Heart left ventricle (tissue), 16 donors: Measurements from ENCODE around the gene STYXL2. TPM values are rescaled to one million over a fixed set of nuclear protein-coding genes. Genes with fewer than 3 reads are reported as not detected.

ENCODE experiments used
- ATAC-seq, 4 donors: fragments of 200-7000 bp; cut with Tn5 transposase; one replicate each; pipeline ENCODE4 v1.9.1; 2020 to 2022; ENCODE audit warnings: moderate library complexity in 4 of 4, mild to moderate bottlenecking in 3 of 4, moderate number of reproducible peaks in 1 of 4
- DNase-seq, 5 donors: peaks; one replicate each; pipeline ENCODE4 v3.0.0-alpha.2; 2020
- H3K27ac ChIP-seq, 12 donors: fragments of 200-600 bp; sonication (generic) in 4 of 12; one replicate each; pipeline versions ENCODE4 v1.5.0 to v1.8.0; 2016 to 2022; ENCODE audit warnings: mild to moderate bottlenecking in 2 of 12
- H3K27me3 ChIP-seq, 9 donors: fragments of 200-600 bp; sonication (generic) in 2 of 9; one replicate each; pipeline versions ENCODE4 v1.5.1 to v1.8.0; 2016 to 2022; ENCODE audit warnings: mild to moderate bottlenecking in 3 of 9
- H3K36me3 ChIP-seq, 9 donors: fragments of 200-600 bp; sonication (generic) in 2 of 9; one replicate each; pipeline versions ENCODE4 v1.5.0 to v1.8.0; 2018 to 2022; ENCODE audit warnings: mild to moderate bottlenecking in 2 of 9
- H3K4me1 ChIP-seq, 12 donors: fragments of 200-600 bp; sonication (generic) in 4 of 12; one replicate each; pipeline versions ENCODE4 v1.5.0 to v1.8.0; 2016 to 2022; ENCODE audit warnings: mild to moderate bottlenecking in 3 of 12
- H3K4me3 ChIP-seq, 12 donors: fragments of 200-600 bp; sonication (generic) in 4 of 12; one replicate each; pipeline versions ENCODE4 v1.5.0 to v1.8.0; 2017 to 2022; ENCODE audit warnings: mild to moderate bottlenecking in 9 of 12, moderate library complexity in 4 of 12
- H3K9me3 ChIP-seq, 12 donors: fragments of 200-600 bp; sonication (generic) in 4 of 12; one replicate each; pipeline versions ENCODE4 v1.5.0 to v1.8.0; 2016 to 2022; ENCODE audit warnings: mild to moderate bottlenecking in 1 of 12
- CTCF ChIP-seq, 12 donors: fragments of 200-600 bp; sonication (generic) in 4 of 12; IDR thresholded peaks; one replicate each; pipeline versions ENCODE4 v1.5.0 to v1.8.0; 2018 to 2022; ENCODE audit warnings: antibody characterized with exemption in 12 of 12, mild to moderate bottlenecking in 5 of 12
- POLR2A ChIP-seq, 2 donors: fragments of 450-650 bp; IDR thresholded peaks; one replicate each; pipeline ENCODE4 v1.6.1; 2017; ENCODE audit warnings: antibody characterized with exemption in 2 of 2, mild to moderate bottlenecking in 2 of 2, moderate library complexity in 2 of 2
- WGBS, 4 donors: extraction: QIAGEN DNeasy Blood & Tissue Kit in 2 of 4; methylation state at CpG; one replicate each; pipeline versions ENCODE4 v1.1.5 to v1.1.7; 2013 to 2018; 5-methylcytosine and 5-hydroxymethylcytosine counted together
- intact Hi-C, 10 donors: fragments of 100-400 bp; cut with DNase I; formaldehyde crosslinking; loops; one replicate each; pipeline versions ENCODE4 v1.11.1 to v1.14.2; 2022
- polyA plus RNA-seq, 2 donors: library from polyadenylated mRNA; stranded (reverse); fragments of 200-250 nt; gene quantifications; one replicate each; pipeline ENCODE4 v1.2.3, GENCODE V29; 2013
- total RNA-seq, 9 donors: library from RNA; depleted of rRNA in 2 of 9; stranded (reverse); fragments of >200 nt in 2 of 9; fragmentation: NEBNext Ultra II Directional in 3 of 9; extraction: Animal tissue kit (Norgen Biotek cat#: 25700) in 3 of 9; gene quantifications; one replicate each; pipeline versions ENCODE4 v1.1.0 to v1.2.4, GENCODE V29; 2016 to 2023
- donor health status: ischemic (EF 13 %, LVEDD 7.1; RV severe dilation, severe dysfunction).
- donor health status: healthy with polysubstance abuse.
- donor health status: DM: no; HTN: yes; CAD: no.
- donor health status: DM: no; HTN: no; CAD: no.
- donor health status: ischemic (EF 25% LVEDD 6.9; RV normal size, moderate dysfunction).
- donor health status: ischemic (EF 25% LVEDD 5.7; RV mildly dilated, moderate dysfunction).
- donor health status: healthy.
- donor health status: DM: yes; HTN: yes; CAD: no.
- donor health status: ischemic (EF 35%, LVEDD 5.7; RV mildly dilated, moderate dysfunction).
- donor health status: nonischemic (EF 11% LVEDD 7.7; RV severe dilation, severe dysfunction).
- donor health status: DM: yes; HTN: yes; CAD: no.
- donor health status: PGD.
- donor health status: ischemic (EF 29% LVEDD 5.4; RV normal size, mild dysfunction).
- donor health status: nonischemic (EF 23%, LVEDD 6.1; RV moderate dilation, normal function).

Gene STYXL2
- total and polyA plus RNA-seq, 11 donors: 55.0 to 329 (median 149) TPM

GRCh38 chr1:167126317-167126716 is 32.4 kb downstream of the STYXL2 start:
- Histone ChIP-seq H3K27me3 (peaks cover 0 to 7% (median 0%) of the 10 kb centered on the region in 9 donors), H3K4me3 (no peak overlapping the region), H3K9me3 (no peaks in the 10 kb centered on the region), H3K36me3 (peaks cover 0 to 79% (median 12%) of the 10 kb centered on the region in 9 donors), H3K4me1 (peaks cover 0 to 10% (median under 1%) of the 10 kb centered on the region in 12 donors), H3K27ac (no peak overlapping the region)
- DNase-seq (no peak), ATAC-seq (no peak)
- 82 to 91% (median 87%) methylated on average over 25 to 28 of the region's 28 CpGs for WGBS, 4 donors
- no peak for TF ChIP-seq POLR2A (IDR thresholded peaks at IDR 0.05)
- TF ChIP-seq CTCF (IDR thresholded peaks at IDR 0.05): no peak
- intact Hi-C loops: loop anchor here in 2 of 10 donors (5.0 to 10.0 kb wide), 3 partner anchors 59 to 91 kb away; no protein-coding TSS in a partner anchor

- 65 to 76% (median 74%) methylated on average over 12 to 17 of the region's 17 CpGs for WGBS, 4 donors
- peak in 3 of 5 donors; percentile 32 to 61 (median 32) for DNase-seq
Observed at GRCh38 chr1:167126811-167127210, 32.9 kb downstream of the STYXL2 start.

GRCh38 chr1:167127236-167127635 is 33.4 kb downstream of the STYXL2 start:
- ATAC-seq (no peak), DNase-seq (no peak)
- Histone ChIP-seq H3K9me3 (no peaks in the 10 kb centered on the region), H3K4me1 (peaks cover 0 to 11% (median 0%) of the 10 kb centered on the region in 12 donors), H3K27me3 (peaks cover 0 to 7% (median 0%) of the 10 kb centered on the region in 9 donors), H3K27ac (no peak overlapping the region), H3K4me3 (no peak overlapping the region), H3K36me3 (peaks cover 0 to 73% (median 12%) of the 10 kb centered on the region in 9 donors)
- TF ChIP-seq CTCF (IDR thresholded peaks at IDR 0.05) (no peak), POLR2A (IDR thresholded peaks at IDR 0.05) (no peak)
- 89 to 96% (median 94%) methylated on average over 5 of the region's 5 CpGs for WGBS, 4 donors
- intact Hi-C loops: loop anchor here in 2 of 10 donors (5.0 to 10.0 kb wide), 3 partner anchors 60 to 90 kb away; no protein-coding TSS in a partner anchor

More at GRCh38 chr1:167126811-167127210, 32.9 kb downstream of the STYXL2 start:
- Histone ChIP-seq H3K27me3 (peaks cover 0 to 7% (median 0%) of the 10 kb centered on the region in 9 donors), H3K4me1 (peaks cover 0 to 11% (median 0%) of the 10 kb centered on the region in 12 donors), H3K27ac (no peak overlapping the region), H3K4me3 (no peak overlapping the region), H3K9me3 (no peaks in the 10 kb centered on the region), H3K36me3 (peaks cover 0 to 74% (median 12%) of the 10 kb centered on the region in 9 donors)
- intact Hi-C loops: loop anchor here in 2 of 10 donors (5.0 to 10.0 kb wide), 3 partner anchors 60 to 90 kb away; no protein-coding TSS in a partner anchor
- ATAC-seq: peak in 3 of 4 donors; percentile 18 to 32 (median 31)
- TF ChIP-seq POLR2A (IDR thresholded peaks at IDR 0.05) (no peak), CTCF (IDR thresholded peaks at IDR 0.05) (no peak)

GRCh38 chr1:167127661-167128060 is 33.8 kb downstream of the STYXL2 start:
- no peaks in the 10 kb centered on the region for H3K9me3 ChIP-seq
- 71 to 87% (median 80%) methylated on average over 5 of the region's 5 CpGs for WGBS, 4 donors
- DNase-seq (no peak), ATAC-seq (no peak)
- no peak for TF ChIP-seq POLR2A (IDR thresholded peaks at IDR 0.05)
- no peak for TF ChIP-seq CTCF (IDR thresholded peaks at IDR 0.05)
- peaks cover 0 to 7% (median 0%) of the 10 kb centered on the region in 9 donors for H3K27me3 ChIP-seq
- H3K27ac ChIP-seq: no peak overlapping the region
- H3K4me3 ChIP-seq: no peak overlapping the region
- H3K36me3 ChIP-seq: peaks cover 0 to 70% (median 12%) of the 10 kb centered on the region in 9 donors
- peaks cover 0 to 11% (median 0%) of the 10 kb centered on the region in 12 donors for H3K4me1 ChIP-seq
- intact Hi-C loops: loop anchor here in 2 of 10 donors (5.0 to 10.0 kb wide), 3 partner anchors 60 to 90 kb away; no protein-coding TSS in a partner anchor
